GM19438 (cell line): ENCODE measurements around the gene HEPACAM2.
A peak's percentile ranks its signal among the peaks of the same experiment; 100 is the strongest.

Source experiments
- ATAC-seq: cut with Tn5 transposase; IDR thresholded peaks from one replicate; pipeline ENCODE4 v1.9.1; 2021; ENCODE audit warnings: low read depth; ENCODE audit not compliant: unreplicated experiment

HEPACAM2 gene

DNA sequence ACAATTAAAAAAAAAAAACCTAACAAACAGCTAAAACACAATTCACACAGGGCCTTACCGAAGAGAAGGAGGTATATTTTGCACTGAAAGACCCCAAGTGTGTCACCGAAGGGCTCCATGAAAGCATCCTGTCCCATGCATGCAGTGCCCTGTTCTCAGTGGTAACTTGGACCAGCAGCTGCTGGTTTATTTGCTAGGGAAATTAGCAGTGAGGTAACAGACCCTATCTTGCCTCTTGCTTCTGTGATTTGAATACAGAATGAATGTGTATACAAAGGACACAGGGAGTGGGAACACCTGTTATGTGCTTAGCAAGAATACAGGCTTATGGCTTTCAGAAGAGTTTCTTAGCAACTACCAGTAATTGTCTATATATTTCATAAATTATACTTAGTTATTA, at the start of gene HEPACAM2:
TSS of gene HEPACAM2 (minus strand) at position 160 of the 400 bp plus-strand sequence.
- no peak for ATAC-seq

DNA sequence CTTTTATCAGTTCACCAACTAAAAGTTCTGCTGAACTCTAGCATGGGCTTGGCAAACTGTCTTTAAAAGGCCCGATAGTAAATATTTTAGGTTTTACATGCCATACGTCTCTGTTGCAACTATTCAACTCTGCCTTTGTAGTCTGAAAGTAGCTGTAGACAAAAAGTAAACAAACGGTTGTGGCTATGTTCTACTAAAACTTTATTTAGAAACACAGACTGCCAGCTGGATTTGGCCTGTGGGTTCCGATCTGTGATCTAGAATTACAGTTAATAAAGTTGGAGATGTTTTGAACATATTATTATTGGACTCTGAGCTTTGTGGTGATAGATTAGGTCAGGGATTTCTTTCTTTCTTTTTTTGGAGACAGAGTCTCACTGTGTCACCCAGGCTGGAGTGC, 39.0 kb upstream of the HEPACAM2 start:
- ATAC-seq, result no peak

DNA sequence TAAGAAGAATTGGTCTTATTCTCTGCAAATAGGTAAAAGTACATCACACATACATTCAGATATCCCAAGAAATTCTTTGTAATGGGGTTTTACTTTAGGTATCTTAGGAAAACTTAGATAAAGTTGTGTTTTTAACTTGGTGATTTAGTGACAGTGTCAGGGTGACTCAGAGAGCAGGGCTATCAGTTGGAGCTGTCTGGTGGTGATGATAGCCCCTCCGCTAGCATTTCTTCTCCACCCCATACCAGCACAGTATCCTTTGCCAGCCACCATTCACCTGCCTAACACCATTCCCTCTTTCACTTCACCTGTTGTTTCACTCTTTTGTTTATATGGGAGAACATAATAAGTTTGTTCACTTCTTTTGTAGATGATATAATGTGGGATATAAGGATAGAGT, 36.3 kb upstream of the HEPACAM2 start:
- no peak for ATAC-seq

DNA sequence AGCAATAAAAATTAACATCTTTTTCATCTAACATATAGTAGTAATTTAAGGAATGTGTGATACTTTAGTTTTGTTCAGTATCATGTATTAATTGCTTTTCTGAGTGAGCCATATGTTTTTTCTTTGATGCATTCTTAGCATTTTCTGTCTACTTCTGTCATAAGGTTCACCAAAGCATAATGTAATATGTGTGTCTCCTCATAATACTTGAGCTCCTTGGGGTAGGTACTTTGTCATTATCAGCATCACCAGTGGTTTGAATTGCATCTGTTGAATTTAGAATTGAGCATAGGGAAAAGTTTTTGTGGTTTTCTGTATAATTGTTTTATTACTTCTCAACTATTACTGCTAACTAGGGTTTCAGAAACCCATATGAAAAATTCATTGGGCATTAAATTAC, 32.4 kb upstream of the HEPACAM2 start:
- ATAC-seq, result no peak

DNA sequence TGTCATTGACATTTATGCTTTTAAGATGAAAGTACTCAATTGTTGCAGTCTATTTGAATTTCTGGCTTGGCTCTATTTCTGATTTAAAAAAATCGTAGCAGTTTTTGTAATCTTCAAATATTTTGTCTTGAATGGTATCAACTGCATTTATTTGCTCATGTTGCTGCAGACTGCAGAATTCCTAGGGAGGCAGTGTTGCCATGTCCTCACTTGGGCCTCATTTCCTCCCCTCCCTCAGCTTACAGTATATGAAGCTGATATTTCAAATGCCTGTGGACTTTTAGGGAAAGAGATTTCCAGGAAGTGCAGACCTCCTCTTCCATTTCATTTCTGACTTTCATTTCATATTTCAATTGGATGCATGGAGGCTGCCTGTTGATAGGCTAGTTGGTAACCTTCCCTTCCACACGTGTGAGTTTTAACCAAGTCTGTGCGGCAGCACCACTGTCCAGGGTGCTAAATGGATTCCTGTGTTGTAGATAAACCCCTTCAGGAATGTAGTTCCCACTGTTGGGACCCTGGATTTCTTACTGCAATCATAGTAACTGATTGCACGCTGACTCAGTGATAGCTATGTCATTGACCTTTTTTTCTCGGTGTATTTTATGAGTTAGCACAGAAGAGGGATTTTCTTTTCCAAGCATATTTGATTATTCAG, 23.4 kb upstream of the HEPACAM2 start:
- no peak for ATAC-seq

DNA sequence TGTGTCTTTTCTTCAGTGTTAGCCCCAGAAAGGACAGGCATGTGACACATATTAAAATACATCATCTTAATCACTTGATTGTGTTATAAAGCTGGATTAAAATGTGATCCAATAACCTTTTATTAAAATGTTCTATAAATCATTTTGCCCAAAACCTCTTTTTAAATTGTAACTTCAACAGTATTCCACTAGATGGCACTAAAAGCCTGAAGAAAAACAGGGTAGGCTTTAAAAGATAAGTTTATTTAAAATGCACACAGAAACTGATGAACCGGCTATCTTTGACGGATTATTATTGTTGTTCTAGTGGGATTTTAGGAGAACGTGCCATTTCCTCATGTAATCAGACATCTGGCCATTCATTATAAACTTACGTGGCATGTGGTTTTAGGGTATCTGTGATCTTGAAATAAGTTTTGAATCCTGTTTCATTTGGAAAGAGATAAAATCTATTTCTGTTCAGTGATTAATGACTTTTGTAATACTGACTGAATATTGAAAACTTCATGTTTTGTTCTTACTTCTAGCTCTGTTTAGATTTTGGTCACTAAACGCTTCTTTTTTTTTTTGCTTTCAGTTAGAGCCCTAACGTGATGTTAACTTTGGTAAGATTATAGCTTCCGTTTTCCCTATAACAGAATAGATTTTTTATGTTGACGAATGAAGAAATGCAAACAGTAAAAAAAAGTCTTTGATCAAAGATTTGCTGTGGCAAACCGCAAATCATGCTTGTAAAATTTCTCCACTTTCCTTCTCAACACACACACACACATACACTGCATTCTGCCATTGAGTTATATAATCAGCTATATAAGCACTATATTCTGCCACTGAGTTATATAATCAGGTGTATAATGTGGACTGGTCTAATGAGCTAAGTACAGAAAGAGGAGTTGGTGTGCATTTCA, 19.5 kb upstream of the HEPACAM2 start:
- no peak for ATAC-seq

DNA sequence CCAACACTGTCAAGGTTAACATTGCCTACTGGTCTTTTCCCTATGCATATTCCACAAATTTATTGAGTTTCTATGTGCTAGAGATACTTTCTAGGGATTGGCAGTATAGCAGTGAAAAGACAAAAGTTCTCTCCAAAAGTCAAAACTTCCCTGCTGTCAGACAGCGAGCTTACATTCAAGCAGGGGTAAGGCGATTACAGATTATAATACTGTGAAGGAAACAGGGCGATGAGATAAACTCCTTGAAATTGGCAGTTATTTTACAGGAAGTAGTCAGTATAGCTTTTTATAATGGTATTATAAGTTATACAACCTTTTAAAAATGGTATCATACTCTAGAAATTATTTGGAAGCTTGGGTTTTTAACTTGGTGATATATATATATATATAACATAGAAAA, 15.8 kb upstream of the HEPACAM2 start:
- no peak for ATAC-seq

DNA sequence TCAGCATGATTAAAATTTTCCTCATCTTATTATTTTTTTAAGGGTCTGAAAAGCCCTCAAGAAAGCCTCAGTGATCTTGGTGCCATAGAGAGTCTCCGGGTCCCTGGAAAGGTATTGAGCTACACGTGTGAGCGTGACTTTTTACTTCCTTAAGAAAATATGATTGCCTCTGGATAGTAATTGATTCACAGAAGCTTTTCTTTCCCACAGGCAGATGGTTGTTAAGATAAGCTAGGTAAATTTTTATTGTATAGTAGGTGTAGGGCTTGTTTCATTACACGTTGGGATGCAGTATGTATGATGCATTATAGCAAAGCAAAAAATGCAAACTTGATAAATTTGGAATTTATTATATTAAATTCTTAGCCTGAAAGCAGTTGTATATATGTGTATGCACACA, 13.6 kb upstream of the HEPACAM2 start:
- ATAC-seq, result no peak

DNA sequence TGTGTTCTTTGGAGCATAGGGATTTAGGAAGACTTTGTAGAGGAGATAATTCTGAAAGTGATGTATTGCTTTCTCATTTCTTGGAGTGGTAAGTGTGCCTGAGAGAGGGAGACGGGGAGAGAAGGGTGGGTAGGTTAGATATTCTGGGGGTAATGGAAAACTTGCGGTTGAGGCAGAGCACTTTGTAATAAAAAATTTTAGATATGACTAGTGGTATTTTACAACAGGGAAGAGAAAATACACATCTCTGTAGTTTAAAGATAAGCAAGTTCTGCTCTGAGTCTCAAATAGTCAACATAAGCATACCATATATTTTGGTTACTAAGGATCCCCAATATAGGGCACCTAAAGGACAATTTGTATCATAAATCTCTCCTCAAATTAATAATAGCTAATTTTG, 12.5 kb upstream of the HEPACAM2 start:
- no peak for ATAC-seq

DNA sequence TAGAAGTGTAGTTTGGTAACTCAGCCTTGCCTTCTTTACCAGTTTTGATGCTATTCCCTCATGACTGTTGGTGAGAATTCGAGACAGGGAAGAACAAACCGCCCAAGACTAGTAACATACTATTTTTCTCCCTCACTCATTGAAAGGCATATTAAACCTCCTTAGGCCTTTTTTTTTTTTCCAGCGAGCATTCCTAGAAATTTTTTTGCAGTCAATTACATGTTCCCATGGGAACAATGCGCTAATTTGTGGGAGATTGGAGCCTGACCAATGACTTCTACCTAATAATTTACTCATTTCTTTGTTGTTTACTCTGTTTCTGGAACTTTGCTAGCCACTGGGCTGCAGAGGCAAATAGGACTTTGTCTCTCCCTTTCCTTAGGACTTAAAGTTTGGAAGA, 11.9 kb upstream of the HEPACAM2 start:
- no peak for ATAC-seq

DNA sequence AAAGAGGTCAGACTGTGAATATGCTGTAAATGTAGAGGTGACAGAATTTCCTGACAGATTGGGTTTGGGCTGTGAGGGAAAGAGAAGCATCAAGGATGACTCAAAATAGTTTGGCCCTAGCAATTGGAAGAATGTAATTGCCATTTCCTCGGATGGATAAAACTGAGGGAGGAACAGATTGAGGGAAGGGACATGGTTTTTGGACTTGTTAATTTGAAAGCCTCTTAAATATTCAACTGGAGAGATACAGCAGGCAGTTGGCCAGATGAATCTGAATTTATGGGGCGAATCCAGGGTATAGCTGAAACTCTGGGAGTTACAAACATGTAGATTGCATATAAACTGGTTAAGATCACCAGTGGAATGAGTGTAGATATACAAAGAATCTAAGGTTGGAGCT, 9.3 kb upstream of the HEPACAM2 start:
- ATAC-seq, result no peak

DNA sequence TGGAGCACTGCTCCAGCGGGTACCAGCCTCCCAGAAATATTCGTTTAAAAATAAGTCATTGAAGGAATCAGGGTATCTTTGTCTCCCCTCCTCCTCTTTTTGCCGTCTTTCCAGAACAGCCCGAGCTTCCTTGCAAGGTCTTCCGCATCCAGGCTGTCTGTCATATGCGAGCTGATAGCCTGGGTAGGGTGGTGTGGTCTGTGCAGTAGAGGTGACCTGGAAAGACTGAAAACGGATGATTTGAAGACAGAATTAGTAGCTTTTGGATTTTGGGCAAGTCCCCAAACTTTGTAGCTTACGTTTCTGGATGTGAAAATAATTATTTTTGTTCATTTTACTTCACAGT, 6.4 kb upstream of the HEPACAM2 start:
- ATAC-seq, result no peak

DNA sequence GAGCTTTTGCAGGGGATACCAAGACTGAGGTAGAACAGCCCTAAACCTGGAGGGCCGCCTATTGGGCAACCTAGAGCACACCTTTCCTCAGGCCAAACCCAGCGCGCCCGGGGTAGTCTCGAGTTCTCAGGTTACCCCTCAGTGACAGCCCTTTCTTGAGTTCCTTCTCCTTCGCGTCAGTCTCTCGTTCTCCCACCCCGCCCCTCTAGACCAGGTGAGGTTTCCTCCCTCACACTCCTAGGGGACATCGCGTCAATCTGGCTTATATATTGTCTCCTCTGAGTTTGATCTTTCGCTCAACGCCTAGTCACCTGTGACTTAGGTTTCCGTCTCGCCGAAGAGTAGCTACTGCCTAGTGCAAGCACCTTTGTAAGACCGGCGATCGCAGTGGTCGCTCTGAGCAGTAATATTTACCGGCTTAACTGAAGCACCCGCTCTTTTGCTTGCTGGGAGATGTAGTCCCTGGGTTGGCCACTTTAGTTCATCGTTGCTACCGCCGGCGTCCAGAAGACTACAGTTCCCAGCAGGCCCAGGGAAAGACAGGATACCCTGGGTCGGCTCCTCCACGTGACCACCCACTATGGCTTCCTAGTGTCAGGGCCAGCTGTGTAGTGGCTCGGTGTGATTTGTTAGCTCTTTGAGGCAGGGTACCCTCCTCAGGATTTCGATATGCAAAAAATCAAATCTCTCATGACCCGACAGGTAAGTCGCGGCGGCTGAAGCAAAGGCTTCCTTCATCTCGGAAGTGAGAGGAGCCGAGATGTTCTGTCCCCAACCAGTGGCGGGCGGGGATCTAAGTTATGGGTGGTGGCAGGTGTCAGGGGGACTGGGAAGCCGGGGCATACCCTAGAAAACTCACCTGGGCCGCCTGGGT, 5.8 kb upstream of the HEPACAM2 start, which contains the start of gene VPS50:
TSS of gene VPS50 (plus strand) at position 568 of the 874 bp plus-strand sequence. CDS start at position 670, 102 bp downstream.
- peak; percentile 98 for ATAC-seq

DNA sequence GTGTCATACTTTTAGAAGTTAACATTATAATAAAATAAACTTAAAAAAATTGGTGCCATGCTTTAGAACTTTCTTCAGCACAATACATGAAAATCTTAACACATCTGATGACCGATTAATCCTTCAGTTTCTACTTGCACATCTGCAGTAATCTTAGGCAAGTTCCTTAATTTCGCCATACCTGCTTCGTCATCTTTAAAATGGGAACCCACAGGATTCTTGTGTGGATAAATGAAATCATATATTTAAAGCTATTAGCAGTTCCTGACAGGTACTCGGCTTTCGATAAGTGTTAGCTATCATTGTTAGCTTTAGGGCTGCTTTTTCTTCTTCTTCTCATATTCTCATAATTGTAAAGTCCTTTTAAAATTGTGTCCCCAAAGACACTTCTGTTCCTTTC, 5.0 kb upstream of the HEPACAM2 start:
- ATAC-seq, result no peak

DNA sequence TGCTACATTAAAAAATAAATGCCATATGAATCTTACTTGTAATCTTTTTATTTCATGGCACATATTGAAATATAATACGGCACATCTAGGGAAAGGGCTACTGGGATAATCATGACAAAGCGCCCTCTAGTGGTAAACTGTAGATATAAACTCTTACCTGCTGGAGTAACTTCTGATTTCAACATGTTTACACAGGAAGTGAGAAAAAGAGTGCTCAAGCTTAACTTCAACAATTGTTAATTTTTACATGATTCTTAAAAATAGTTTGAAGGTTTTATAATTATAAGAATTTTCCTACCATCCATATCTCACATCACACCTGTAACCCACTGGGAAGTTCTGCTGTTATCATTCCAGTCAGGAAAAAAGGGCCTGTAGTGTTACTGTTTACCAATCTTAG, 2.0 kb upstream of the HEPACAM2 start:
- ATAC-seq, result peak; percentile 22

DNA sequence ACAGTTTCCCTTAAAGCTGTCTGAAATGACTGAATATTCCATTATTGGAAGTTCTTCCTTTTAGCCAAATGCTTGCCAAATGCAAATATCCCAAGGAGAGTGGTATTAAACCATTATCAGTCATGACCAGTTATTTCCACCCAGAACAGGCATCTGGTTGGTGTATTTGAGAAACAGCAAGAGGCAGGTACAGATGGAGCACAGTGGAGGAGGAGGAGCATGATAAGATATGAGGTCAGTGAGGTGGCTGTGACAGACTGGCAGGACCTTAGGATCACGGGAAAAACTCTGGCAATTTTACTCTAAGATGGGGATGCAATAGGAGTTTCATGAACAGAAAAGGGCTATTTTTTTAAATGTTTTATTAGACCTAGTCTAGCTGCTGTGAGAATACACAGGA, 6.4 kb downstream of the HEPACAM2 start:
- no peak for ATAC-seq

DNA sequence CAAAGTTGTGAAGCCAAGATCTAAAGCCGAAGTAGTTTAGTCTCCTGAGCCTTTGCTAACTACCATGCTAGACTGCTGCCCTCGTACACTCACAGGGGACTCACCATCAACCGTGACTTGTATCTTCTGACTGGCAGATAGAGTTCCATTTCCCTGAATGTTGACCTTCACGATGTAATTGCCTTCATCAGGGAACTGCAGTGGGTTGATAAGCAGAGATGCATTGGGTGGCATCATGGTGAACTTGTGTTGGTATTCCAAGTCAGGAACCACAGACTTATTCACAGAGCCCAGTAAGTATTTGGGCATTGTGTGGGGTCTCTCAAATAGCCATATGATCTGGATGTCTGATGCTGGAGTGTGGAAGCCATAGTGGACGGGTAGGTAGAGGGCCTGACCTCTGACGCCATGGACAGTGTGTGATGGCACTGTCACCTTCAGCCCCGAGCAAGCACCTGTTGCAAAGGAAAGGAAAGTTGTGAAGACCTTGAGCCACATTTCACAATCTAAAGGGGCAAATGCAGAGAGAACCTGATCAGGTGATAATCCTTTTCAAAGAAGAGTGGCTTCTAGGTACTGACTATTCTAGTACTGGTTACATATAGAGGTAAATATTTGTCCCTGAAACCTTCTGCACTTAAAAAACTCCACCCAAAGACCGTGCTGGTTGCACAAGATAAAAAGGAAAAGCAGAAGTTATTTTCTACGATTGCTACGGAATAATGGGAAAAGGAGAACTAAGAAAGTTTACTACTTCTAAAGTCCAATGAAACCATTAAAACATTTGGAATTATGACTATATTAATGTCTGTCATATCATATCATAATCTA, 7.1 kb downstream of the HEPACAM2 start:
- no peak for ATAC-seq

DNA sequence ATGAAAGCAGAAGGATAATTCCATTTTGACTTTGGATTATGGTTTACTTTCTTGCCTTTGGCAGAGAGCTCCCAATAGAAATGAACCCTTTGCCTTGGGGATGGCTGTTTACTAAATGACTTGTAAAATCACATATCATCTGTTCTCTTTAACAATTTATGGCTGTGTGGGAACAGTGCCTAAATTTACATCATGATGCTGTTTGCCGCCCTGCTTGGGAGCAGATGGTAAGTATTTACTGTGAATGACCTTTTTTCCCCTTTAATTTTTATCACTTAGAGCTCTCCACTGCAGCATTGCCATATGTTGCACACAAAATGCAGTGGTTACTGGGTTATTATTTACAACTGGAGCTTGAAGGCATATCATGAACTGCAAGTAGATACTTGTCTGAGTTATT, 13.4 kb downstream of the HEPACAM2 start:
- ATAC-seq, result no peak

DNA sequence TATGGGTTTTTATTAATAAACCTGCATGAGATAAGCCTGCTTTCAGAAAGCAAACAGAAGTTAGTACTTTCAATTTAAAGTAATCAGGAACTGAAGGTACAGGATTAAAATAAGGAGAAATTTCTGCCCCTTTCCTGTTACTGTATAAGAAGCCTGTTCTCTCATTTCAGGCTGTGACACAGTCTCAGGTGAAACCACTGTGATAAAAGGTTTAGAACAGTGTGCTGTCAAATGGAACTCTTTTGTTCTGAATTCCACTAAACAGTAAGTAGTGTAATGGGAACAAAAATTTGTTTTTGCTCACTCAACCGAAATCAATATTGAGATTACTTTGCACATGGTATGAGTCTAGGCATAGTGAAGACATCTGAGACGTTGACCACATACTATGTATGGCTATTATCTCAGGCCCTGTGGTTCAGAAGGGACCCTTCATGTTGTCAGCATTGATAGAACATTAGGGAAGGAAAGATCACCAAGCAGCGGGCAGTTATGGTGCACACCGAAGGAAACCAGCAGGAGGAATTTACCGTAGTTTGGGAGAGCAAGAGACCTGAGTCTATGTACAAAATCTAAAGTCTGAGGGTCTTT, 14.9 kb downstream of the HEPACAM2 start:
- ATAC-seq, result no peak

DNA sequence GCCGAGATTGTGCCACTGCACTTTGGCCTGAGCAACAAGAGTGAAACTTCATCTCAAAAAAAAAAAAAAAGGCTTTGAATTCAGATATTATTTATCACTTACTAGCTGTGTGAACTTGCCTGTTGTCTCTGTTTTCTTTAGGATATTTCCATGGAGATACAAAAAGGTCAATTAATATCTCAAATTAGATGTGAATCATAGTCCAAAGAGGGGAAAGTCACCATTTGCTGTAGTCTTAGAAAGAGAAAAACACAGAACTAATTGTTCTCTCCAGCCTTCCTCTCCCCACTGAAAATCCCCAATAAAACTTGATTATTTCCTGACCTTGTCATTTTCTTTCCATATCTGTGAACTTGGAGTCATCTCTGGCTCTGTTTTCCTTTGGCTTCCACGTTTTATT, 21.2 kb downstream of the HEPACAM2 start:
- ATAC-seq, result no peak
